Lower lobe of right lung (tissue), 2 donors: Measurements from ENCODE around the gene IKZF2. TPM values are rescaled to one million over a fixed set of nuclear protein-coding genes. Genes with fewer than 3 reads are reported as not detected.

Experiments used
- ATAC-seq, 2 donors: fragments of 200-7000 bp; cut with Tn5 transposase; one replicate each; pipeline ENCODE4 v1.9.1; 2020 to 2022; ENCODE audit warnings: mild to moderate bottlenecking in 2 of 2, moderate library complexity in 2 of 2
- DNase-seq: peaks from one replicate; pipeline ENCODE4 v3.0.0-alpha.2; 2020
- H3K27ac ChIP-seq: fragments of 200-600 bp; one replicate; pipeline ENCODE4 v1.8.0; 2022
- H3K27me3 ChIP-seq: fragments of 200-600 bp; one replicate; pipeline ENCODE4 v1.8.0; 2022; ENCODE audit warnings: low read depth
- H3K36me3 ChIP-seq: fragments of 200-600 bp; one replicate; pipeline ENCODE4 v1.8.0; 2022; ENCODE audit warnings: mild to moderate bottlenecking
- H3K4me1 ChIP-seq: fragments of 200-600 bp; one replicate; pipeline ENCODE4 v1.8.0; 2022
- H3K4me3 ChIP-seq: fragments of 200-600 bp; one replicate; pipeline ENCODE4 v1.8.0; 2022; ENCODE audit warnings: mild to moderate bottlenecking
- H3K9me3 ChIP-seq: fragments of 200-600 bp; one replicate; pipeline ENCODE4 v1.8.0; 2022
- CTCF ChIP-seq: fragments of 200-600 bp; IDR thresholded peaks from one replicate; pipeline ENCODE4 v1.8.0; 2022; ENCODE audit warnings: antibody characterized with exemption, mild to moderate bottlenecking
- intact Hi-C: fragments of 100-400 bp; cut with DNase I; formaldehyde crosslinking; loops from one replicate; pipeline ENCODE4 v1.11.0; 2022
- total RNA-seq: library from RNA; stranded (reverse); fragmentation: NEBNext Ultra II Directional; extraction: Animal tissue kit (Norgen Biotek cat#: 25700); gene quantifications from one replicate; pipeline ENCODE4 v1.2.1, GENCODE V29; 2021
- donor health status: DM: no; HTN: yes; CAD: no; lungs with severe emphysema.

IKZF2 gene
- total RNA-seq, 1 donor from 2014 or later = 16.5 TPM

DNA sequence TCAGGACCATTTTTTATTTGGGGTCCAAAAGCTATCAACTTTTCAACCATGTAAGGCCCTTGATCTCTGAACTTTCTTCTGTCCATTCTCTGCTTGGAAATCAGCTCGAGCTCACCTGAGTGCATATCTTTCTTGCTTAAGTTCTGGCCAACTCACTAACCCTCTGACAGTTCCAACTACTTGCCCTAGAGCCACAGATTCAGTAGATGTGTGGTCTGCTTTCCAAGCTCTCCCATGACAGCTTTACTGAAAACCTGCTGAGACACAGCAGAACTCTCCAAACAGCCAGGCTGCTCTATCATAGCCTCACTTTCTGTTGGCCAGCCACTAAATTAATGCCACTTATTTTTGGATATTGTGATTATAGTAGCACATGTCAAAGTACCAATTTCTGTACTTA, 21.2 kb upstream of the IKZF2 start:
- Histone ChIP-seq H3K9me3 (no peaks in the 10 kb centered on the region), H3K27me3 (no peaks in the 10 kb centered on the region), H3K4me1 (no peaks in the 10 kb centered on the region), H3K4me3 (no peak overlapping the region), H3K36me3 (no peaks in the 10 kb centered on the region), H3K27ac (no peak overlapping the region)
- intact Hi-C loops = no loop called here
- no peak for TF ChIP-seq CTCF
- ATAC-seq (no peak), DNase-seq (no peak)

DNA sequence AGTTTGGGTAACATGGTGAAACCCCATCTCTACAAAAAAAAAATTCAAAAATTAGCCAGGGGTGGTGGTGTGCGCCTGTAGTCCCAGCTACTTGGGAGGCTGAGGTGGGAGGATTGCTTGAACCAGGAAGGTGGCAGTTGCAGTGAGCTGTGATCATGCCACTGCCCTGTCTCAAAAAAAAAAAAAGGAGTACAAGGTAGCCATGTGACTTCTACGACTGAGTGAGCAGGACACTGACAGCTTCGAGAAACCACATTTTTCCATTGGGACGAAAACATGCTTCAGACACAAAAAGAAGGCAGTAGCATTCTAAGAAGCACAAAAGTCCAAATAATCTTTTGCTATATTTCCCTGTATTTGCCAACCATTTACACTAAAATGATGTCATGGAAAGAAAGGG, 19.7 kb upstream of the IKZF2 start:
- ATAC-seq = no peak
- intact Hi-C loops = no loop called here
- H3K27ac ChIP-seq = no peak overlapping the region
- no peaks in the 10 kb centered on the region for H3K27me3 ChIP-seq
- DNase-seq = no peak
- H3K36me3 ChIP-seq = no peaks in the 10 kb centered on the region
- H3K4me1 ChIP-seq = no peaks in the 10 kb centered on the region
- no peak for TF ChIP-seq CTCF
- H3K9me3 ChIP-seq = no peaks in the 10 kb centered on the region
- H3K4me3 ChIP-seq = no peak overlapping the region

DNA sequence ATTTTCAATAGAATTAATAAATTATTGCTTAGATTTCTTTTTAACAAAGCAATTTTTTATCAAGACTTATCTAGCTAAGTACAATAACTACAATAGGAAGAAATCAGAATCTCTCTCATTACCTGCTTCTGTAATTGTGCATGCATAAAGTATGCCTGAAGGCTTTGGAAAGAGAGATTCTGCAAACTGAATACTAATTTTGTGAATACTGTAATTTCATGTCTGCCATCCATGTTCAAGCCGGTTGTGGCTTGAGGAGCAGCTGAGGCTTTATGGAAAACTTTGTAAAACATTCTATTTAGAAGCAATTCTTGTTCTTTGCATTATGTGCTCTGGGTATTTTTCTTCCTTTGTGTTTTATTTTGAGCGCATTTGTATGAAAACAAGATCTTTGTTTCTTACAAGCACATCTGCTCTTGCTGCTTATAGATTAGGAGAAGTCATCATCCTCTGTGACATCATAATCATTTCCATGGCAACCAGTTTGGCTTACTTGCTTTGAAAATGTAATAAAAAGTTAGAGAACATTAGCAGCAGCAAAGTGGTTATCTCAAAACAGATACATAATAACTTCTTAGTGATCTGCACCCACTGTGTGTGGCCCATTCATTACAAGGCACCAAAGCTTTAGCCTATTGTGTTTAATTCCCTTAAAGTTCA, 16.0 kb upstream of the IKZF2 start:
- intact Hi-C loops = no loop called here
- no peak for TF ChIP-seq CTCF
- H3K4me3 ChIP-seq = no peak overlapping the region
- H3K27me3 ChIP-seq = no peaks in the 10 kb centered on the region
- H3K36me3 ChIP-seq = no peaks in the 10 kb centered on the region
- no peaks in the 10 kb centered on the region for H3K4me1 ChIP-seq
- no peak overlapping the region for H3K27ac ChIP-seq
- ATAC-seq (no peak), DNase-seq (no peak)
- H3K9me3 ChIP-seq = no peaks in the 10 kb centered on the region

GRCh38 chr2:213166109-213166508, 14.7 kb upstream of the IKZF2 start:
- Histone ChIP-seq H3K27me3 (no peaks in the 10 kb centered on the region), H3K4me1 (no peaks in the 10 kb centered on the region), H3K36me3 (no peaks in the 10 kb centered on the region), H3K4me3 (no peak overlapping the region), H3K9me3 (no peaks in the 10 kb centered on the region), H3K27ac (no peak overlapping the region)
- TF ChIP-seq CTCF = no peak
- no peak for ATAC-seq
- intact Hi-C loops = no loop called here
- DNase-seq = no peak

DNA sequence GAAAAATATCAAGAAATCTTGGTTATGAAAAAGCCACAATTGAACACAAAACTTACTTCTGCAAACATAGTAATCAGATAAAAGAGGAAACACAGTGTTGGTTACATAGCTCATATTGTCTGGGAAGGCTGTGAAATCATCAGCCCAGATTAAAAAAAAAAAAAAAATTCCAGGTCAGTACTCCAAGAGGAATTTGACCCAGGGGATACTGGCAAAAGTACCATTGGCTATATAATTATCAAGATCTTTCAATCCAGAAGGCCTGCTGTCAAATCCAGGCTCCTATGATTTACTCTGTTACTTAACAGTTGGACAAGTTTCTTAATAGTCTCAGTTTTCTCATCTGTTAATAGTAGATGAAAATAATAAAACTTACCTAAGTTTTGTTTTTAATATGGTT, 12.9 kb upstream of the IKZF2 start:
- no peak for TF ChIP-seq CTCF
- intact Hi-C loops = no loop called here

More for the DNA sequence above, 12.9 kb upstream of the IKZF2 start:
- no peak for DNase-seq
- Histone ChIP-seq H3K9me3 (no peaks in the 10 kb centered on the region), H3K36me3 (no peaks in the 10 kb centered on the region), H3K4me1 (no peaks in the 10 kb centered on the region), H3K27ac (no peak overlapping the region), H3K4me3 (no peak overlapping the region), H3K27me3 (no peaks in the 10 kb centered on the region)
- no peak for ATAC-seq
